ENCODE results near the gene CAMKMT.

- TF ChIP-seq CTCF (IDR thresholded peaks at IDR 0.05) (no peak), EP300 (IDR thresholded peaks at IDR 0.05; ENCODE audit: low read depth) (no peak), POLR2AphosphoS5 (IDR thresholded peaks at IDR 0.05) (no peak), POLR2A (IDR thresholded peaks at IDR 0.05) (no peak)
These were observed 324.8 kb downstream of the CAMKMT start for GRCh38 chr2:44686561-44686960.

Measured in transverse colon (tissue), 4 donors.